HEK293 (cell line): ENCODE measurements around the gene FGD4.

Experiments
- CTCF ChIP-seq: fragments of 450-650 bp; formaldehyde crosslinking; IDR thresholded peaks from 2 replicates; pipeline ENCODE4 v1.5.1; 2016; ENCODE audit warnings: missing biosample characterization, missing genetic modification characterization
- KLF9 ChIP-seq: fragments of 450-650 bp; formaldehyde crosslinking; IDR thresholded peaks from 2 replicates; pipeline ENCODE4 v1.5.1; 2016; ENCODE audit warnings: missing biosample characterization, missing genetic modification characterization, low read depth
- YY1 ChIP-seq: fragments of 450-650 bp; formaldehyde crosslinking; IDR thresholded peaks from 2 replicates; pipeline ENCODE4 v1.5.1; 2018; ENCODE audit warnings: missing biosample characterization, missing genetic modification characterization
- ZNF10 ChIP-seq: fragments of 450-650 bp; formaldehyde crosslinking; IDR thresholded peaks from 2 replicates; pipeline ENCODE4 v1.5.1; 2017; ENCODE audit warnings: missing biosample characterization, missing genetic modification characterization
- ZNF211 ChIP-seq: fragments of 450-650 bp; formaldehyde crosslinking; IDR thresholded peaks from 2 replicates; pipeline ENCODE4 v1.5.1; 2016; ENCODE audit warnings: low read depth, missing biosample characterization, missing genetic modification characterization
- ZNF280D ChIP-seq: fragments of 450-650 bp; formaldehyde crosslinking; IDR thresholded peaks from 2 replicates; pipeline ENCODE4 v1.5.1; 2016; ENCODE audit warnings: missing biosample characterization, missing genetic modification characterization

GRCh38 chr12:32662665-32663064, 263.3 kb downstream of the FGD4 start:
- TF ChIP-seq CTCF (tag by site-specific recombination), result no peak
- TF ChIP-seq ZNF211 (tag by site-specific recombination), result no peak
- TF ChIP-seq KLF9, result no peak
- TF ChIP-seq ZNF10 (tag by site-specific recombination), result no peak
- TF ChIP-seq ZNF280D, result no peak
- no peak for TF ChIP-seq YY1 (tag by site-specific recombination)
